Amygdala (tissue), 56 donors: ENCODE data around the gene PKIG.
"Not testable (repeated sequence)": the region's sequence is repeated elsewhere in the genome, so short reads cannot be mapped to it uniquely, and the experiment has no call there.

Experiments used
- DNase-seq, 56 donors: peaks; one replicate each; lab custom pipeline; 2025; lab: John Stamatoyannopoulos, UW

The PKIG gene

GRCh38 chr20:44571362-44571988 lies 10.9 kb upstream of the PKIG start:
- DNase-seq: no peak

DNA sequence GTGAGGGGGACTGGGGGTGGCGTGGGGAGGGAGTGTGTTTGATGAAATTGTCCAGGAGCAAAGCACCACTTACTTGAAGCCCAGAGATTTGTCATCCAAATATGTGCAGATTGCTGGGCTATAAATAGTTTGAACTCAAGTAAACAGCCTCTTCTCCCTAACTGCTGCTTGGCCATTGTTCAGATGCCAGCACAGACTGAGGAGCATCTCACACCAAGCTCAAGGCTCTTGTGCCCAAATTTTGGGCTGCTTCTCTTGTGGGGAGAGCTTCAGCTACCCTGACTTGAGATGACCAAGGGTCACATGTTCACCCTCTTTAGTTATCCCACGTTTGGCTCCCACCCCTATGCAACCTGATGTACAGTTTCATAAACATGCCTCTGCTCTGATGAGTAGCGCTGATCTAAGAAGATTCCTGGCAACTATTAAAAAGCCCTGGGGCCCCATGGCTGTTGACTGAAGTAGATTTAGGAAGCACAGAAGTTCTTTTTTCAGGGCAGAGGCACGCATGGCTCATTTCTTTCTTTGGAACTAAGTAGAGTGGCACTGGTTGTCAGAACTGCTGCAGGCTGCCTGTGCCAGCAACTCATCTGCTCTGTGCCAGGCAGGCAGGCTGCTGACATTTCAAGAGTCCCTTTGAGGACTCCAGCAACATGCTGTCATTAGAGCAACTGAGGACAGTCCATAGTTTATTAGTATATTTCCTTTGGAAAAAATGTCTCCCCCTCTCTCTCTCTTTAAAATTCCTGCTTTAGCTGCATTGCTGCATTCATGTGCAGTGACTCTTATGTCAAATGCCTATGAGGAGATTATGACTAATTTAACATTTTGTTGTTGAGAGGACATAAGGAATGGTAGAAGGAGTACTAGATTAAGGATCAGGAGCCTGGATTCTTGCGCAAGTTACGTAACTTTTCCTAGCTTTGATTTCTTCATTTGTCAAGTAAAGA lies 9.6 kb upstream of the PKIG start:
- DNase-seq: peak in 51 of 56 donors; percentile 4 to 83 (median 49)

- no peak for DNase-seq
Observed at GRCh38 chr20:44573501-44573869, 8.9 kb upstream of the PKIG start.

DNA sequence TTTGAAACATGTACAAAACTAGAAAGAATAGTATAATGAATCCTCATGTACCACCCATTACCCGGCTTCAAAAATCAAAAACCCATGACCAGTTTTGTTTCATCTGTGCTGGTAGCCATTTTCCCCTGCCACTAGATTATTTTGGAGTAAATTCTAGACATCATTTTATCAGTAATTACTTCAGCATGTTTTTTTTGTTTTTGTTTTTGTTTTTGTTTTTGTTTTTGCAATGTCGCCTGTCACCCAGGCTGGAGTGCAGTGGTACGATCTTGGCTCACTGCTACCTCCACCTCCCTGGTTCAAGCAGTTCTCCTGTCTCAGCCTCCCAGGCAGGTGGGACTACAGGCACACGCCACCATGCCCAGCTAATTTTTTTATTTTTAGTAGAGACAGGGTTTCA lies 8.0 kb upstream of the PKIG start:
- no peak for DNase-seq

GRCh38 chr20:44576297-44576696 lies 6.1 kb upstream of the PKIG start:
- no peak for DNase-seq

- peak in 1 of 56 donors; percentile 34 for DNase-seq
Observed at GRCh38 chr20:44579313-44580081, 2.9 kb upstream of the PKIG start.

DNA sequence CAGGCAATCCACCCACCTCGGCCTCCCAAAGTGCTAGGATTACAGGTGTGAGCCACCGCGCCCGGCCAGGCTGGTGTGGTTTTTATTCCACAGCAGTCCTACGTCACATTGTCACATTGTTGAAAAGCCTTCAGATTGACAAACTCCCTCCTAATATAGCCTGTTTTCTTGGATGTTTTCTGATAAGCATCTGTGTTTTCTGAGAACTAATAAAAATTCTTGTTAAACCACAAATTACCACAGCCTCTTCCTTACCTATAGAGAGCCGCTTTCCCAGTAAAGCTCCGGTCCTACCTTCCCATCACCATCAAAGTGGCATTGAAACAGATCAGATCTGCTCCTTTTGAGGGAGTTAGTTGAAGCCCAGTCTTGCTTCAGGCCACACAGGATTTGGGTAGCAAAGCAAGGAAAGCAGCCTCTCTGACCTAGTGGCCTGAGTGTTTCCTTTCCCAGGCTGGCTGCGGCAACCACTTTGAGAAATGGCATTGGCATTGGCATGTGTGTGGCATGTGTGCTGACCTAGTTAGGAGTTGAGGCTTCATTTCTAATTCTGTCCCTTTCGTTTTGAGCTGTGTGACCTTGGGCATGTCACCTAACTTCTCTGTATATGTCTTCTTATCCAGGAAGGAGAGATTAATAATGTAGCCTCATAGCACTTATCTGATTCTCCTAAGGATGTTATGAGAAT lies 1.7 kb upstream of the PKIG start:
- no peak for DNase-seq

DNA sequence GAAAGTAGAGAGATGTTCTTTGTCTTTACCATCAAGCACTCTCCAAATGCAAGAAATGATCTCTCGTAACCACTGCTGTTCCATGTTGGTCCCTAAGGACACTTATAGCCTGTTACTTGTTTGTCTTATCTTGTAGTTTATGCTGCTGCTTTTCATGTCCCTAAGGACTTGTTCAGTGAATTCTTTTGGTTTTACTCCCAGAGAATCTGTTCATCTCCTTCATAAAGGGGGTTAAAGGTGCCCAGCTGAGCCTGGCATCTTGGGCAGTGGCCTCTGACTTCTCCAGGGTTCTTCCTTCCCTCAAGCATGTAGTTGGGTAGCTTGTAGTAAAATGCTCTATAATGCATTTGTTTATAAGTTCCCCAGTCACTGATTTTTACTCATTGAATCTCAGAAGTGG lies 864 bp upstream of the PKIG start:
- DNase-seq: no peak

GRCh38 chr20:44583157-44583556 lies 778 bp downstream of the PKIG start:
- no peak for DNase-seq

DNA sequence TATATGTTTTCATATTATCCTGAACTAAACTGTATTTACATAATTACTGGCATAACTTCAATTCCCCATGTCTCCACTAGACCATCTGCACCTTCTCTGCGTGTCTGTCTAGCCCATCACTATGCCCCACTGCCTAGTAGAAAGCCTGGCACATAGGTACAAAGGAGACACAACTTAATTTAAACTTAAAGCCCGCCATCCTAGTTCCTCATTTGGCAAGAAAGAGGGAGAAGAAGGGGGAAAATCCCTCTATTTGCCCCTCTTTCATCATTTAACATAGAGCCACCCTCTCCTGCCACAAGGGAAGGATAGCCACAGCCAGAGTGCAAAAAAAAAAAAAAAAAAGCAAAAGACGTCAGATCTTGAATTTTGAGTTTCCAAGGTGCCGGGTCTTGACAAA lies 1.8 kb downstream of the PKIG start:
- DNase-seq: no peak

DNA sequence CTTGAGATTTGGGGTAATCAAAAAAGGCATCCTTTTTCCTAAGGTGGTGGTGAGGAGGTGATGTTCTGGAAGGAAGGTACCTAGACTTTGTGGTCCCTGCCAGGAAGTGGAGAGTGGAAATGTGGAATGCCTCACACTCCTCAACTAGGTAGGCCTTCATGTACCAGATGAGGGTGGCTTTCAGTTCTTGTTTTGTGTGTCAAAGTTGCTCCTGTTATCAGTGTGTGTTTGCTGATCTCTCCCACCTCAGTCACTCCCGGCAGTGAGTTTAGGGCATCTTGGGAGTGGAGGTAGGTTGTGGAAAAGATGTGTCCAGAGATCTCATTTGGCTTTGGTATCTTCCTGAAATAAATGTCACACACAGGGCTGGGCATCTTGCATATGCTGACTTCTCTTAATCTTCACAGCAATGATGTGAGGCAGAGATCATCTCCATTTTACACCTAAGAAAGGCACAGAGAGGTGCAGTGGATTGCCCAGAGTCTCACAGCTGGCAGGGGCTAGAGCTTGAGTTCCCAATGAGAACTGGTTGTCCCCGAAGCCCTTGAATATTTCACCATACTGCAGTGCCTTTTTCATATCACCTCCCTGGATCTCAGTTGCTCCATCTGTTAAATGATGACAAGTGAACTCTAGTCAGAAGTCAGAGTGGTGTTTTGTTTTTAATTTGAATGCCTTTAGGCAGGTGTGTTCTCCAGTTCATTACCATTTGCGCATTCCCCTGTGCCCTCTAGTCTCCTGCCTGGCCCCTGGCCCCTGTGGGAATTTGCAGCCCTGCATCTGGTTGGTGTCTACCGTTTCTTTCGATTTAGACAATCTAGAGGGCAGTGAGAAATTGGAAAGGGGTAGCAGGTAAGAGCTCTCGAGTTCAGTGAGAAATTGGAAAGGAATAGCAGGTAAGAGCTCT lies 2.9 kb downstream of the PKIG start:
- no peak for DNase-seq

DNA sequence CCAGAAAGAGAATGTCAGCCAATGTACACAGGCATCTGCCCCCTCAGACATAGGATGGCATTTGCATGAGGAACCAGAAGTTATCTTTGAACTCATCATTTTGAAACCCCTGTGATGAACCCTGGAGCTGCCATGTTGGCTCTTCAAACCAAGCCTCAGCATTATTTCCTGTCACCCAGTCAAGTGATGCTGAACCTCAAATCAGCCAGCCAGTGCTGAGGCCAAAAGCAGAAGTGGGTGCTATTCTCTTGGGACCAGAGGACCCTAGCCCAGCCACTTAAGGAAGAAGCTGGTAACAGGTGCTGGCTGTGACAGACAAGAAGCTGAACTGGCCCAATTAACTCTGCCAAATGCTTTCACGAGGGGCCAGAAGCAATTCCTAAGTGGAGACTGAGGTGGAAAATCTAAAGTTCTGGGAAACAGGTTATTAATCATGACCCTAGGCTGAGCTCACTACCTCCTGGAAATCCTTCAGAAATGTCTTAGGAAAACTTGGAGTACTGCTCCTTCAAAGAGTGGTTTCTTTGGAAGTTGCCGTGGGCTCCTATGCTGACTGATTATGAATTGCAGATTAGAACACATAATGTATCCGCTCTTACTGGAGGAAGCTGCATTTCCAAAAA lies 4.0 kb downstream of the PKIG start:
- DNase-seq: no peak

DNA sequence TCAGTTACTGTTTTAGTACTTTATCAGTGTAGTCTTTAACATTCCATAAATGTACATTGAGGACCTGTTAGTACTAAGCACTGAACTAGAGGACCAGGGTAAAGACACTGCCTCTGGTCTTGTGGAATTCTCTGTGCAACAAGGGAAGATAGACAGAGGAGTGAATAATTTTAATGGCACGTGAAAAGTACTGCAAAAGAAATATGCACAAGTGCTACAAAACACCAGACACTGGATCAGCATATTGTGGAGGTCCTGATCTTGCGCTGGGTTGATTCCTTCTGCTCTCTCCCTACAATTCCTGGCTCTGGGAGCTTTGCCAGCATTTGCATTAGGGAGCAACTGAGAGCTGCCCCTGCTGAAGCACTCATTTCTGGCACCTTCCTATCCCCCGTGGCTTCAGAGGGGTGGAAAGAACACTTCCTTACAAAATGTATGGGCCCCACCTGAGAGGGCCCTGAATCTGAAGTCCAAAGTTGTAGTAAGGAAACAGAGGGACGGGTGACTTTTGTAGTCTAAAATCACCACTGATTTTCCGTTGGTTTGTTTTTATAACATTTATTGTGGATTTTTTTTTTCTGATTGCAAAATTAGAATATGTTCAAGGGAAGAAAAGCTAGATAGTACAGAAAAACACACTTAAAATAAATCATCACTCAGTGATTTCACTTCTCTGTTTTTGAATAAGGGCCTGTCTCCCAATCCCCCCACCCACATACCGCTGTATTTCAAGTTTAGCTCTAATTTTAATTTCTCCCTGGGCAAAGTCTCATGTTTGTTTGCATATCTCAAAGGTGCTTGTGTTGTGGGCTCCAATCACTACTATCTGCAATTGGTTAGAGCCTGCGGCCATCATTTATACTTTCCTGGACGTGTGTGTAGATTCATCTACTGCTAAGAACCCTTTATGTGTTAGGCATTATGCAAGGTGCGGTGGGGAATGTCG lies 4.9 kb downstream of the PKIG start:
- DNase-seq: no peak

- DNase-seq: not testable (repeated sequence)
Observed at GRCh38 chr20:44588321-44588720, 5.9 kb downstream of the PKIG start.

- DNase-seq: no peak
Observed at GRCh38 chr20:44589537-44589936, 7.2 kb downstream of the PKIG start.

GRCh38 chr20:44590980-44591778 lies 8.8 kb downstream of the PKIG start:
- no peak for DNase-seq

DNA sequence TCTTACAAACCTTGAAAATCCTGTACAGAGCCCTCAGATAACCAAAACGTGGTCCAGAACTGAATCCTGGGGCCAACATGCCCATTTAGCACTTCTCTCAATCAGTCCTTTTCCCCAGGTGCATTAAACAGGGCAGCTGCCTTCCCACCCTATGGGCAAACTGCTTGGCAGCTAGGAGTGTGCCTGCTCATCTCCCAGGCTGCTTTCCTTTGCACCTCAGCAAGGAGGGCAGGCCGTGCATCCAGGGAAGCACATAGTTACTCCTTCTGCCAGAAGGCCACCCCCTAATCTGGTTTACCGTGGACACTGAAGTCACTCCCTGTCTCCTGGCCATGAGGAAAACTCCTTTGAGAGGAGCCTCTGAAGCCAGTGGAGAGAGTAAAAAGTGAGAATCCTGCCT lies 10.0 kb downstream of the PKIG start:
- no peak for DNase-seq
